C4-2B (cell line): Measurements from ENCODE around the gene NR2F1-AS1.

Experiments used
- CTCF ChIP-seq: fragments of 450-650 bp; conservative IDR thresholded peaks from 2 replicates; pipeline ENCODE4 v1.5.1; 2017; ENCODE audit warnings: mild to moderate bottlenecking
- ZFX ChIP-seq: fragments of 450-650 bp; IDR thresholded peaks from 2 replicates; pipeline ENCODE4 v1.6.1; 2017

- TF ChIP-seq CTCF (no peak), ZFX (no peak)
These were observed 35.1 kb downstream of the NR2F1-AS1 start for GRCh38 chr5:93545872-93546271.
